ENCODE data around the gene NACA2. TPM values are rescaled to one million over a fixed set of nuclear protein-coding genes. Genes with fewer than 3 reads are reported as not detected.

The NACA2 gene
- total and polyA plus RNA-seq, 8 donors: 1.5 to 6.4 (median 2.3) TPM; not detected in 2

GRCh38 chr17:61618950-61619349 is 27.9 kb upstream of the NACA2 start:
- no peaks in the 10 kb centered on the region for H3K4me1 ChIP-seq
- no peak overlapping the region for H3K4me3 ChIP-seq
- H3K27me3 ChIP-seq: no peaks in the 10 kb centered on the region
- intact Hi-C loops (cut with DNase I): no loop called here
- H3K9me3 ChIP-seq: peaks cover 0 to 23% of the 10 kb centered on the region in 2 donors
- no peak overlapping the region for H3K27ac ChIP-seq
- H3K36me3 ChIP-seq: no peaks in the 10 kb centered on the region
- ATAC-seq (no peak), DNase-seq (no peak)
- TF ChIP-seq, protein P1, sequence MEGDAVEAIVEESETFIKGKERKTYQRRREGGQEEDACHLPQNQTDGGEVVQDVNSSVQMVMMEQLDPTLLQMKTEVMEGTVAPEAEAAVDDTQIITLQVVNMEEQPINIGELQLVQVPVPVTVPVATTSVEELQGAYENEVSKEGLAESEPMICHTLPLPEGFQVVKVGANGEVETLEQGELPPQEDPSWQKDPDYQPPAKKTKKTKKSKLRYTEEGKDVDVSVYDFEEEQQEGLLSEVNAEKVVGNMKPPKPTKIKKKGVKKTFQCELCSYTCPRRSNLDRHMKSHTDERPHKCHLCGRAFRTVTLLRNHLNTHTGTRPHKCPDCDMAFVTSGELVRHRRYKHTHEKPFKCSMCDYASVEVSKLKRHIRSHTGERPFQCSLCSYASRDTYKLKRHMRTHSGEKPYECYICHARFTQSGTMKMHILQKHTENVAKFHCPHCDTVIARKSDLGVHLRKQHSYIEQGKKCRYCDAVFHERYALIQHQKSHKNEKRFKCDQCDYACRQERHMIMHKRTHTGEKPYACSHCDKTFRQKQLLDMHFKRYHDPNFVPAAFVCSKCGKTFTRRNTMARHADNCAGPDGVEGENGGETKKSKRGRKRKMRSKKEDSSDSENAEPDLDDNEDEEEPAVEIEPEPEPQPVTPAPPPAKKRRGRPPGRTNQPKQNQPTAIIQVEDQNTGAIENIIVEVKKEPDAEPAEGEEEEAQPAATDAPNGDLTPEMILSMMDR (IDR thresholded peaks at IDR 0.05): no peak

DNA sequence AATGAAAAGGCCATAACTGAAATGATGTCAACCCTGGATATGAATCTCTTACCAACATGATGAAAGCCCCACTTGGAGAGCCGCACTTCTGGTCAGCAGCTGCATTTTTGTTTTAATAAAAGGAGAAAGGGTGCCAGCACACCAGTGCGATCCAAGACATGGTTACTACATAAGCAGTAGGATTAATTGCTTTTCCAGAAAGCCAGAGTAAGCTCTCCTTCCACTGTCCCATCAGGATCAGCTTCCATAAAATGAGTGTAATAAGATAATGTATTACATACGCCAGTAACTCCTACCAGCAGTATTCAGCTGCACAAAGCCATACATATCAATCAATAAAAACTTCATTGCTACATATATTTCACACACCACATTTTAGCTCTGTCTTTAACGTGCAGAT is 26.3 kb upstream of the NACA2 start:
- TF ChIP-seq, protein P1 (IDR thresholded peaks at IDR 0.05): no peak
- Histone ChIP-seq H3K36me3 (no peaks in the 10 kb centered on the region), H3K4me1 (no peaks in the 10 kb centered on the region), H3K27me3 (no peaks in the 10 kb centered on the region), H3K9me3 (peaks cover 0 to 23% of the 10 kb centered on the region in 2 donors), H3K27ac (no peak overlapping the region), H3K4me3 (no peak overlapping the region)
- peak in 1 of 4 donors; percentile 39 for DNase-seq
- ATAC-seq: no peak
- intact Hi-C loops (cut with DNase I): no loop called here

- TF ChIP-seq, protein P1 (IDR thresholded peaks at IDR 0.05): no peak
- H3K4me3 ChIP-seq: no peak overlapping the region
- no peak overlapping the region for H3K27ac ChIP-seq
- no peaks in the 10 kb centered on the region for H3K27me3 ChIP-seq
- DNase-seq (no peak), ATAC-seq (no peak)
- H3K9me3 ChIP-seq: peaks cover 0 to 23% of the 10 kb centered on the region in 2 donors
- no peaks in the 10 kb centered on the region for H3K36me3 ChIP-seq
- intact Hi-C loops (cut with DNase I): no loop called here
- no peaks in the 10 kb centered on the region for H3K4me1 ChIP-seq
These were observed 25.8 kb upstream of the NACA2 start for GRCh38 chr17:61616783-61617182.

- no peaks in the 10 kb centered on the region for H3K27me3 ChIP-seq
- no peak for DNase-seq
- no peak for ATAC-seq
- no peak overlapping the region for H3K4me3 ChIP-seq
- H3K4me1 ChIP-seq: no peaks in the 10 kb centered on the region
- no peaks in the 10 kb centered on the region for H3K36me3 ChIP-seq
- intact Hi-C loops (cut with DNase I): no loop called here
- no peak overlapping the region for H3K27ac ChIP-seq
- H3K9me3 ChIP-seq: peaks cover 0 to 4% of the 10 kb centered on the region in 2 donors
- TF ChIP-seq, protein P1 (IDR thresholded peaks at IDR 0.05): no peak
These were observed 23.2 kb upstream of the NACA2 start for GRCh38 chr17:61614219-61614618.

GRCh38 chr17:61611323-61611722 is 20.3 kb upstream of the NACA2 start:
- Histone ChIP-seq H3K4me3 (no peak overlapping the region), H3K27me3 (no peaks in the 10 kb centered on the region), H3K4me1 (no peaks in the 10 kb centered on the region), H3K9me3 (no peaks in the 10 kb centered on the region), H3K36me3 (no peaks in the 10 kb centered on the region), H3K27ac (no peak overlapping the region)
- intact Hi-C loops (cut with DNase I): no loop called here
- DNase-seq (no peak), ATAC-seq (no peak)
- TF ChIP-seq, protein P1 (IDR thresholded peaks at IDR 0.05): no peak

Data from left lung (tissue), 10 donors.